HEK293 (cell line): Measurements from ENCODE around the gene CFAP53.
A peak's percentile ranks its signal among the peaks of the same experiment; 100 is the strongest.

Experiments used
- GLI2 ChIP-seq: fragments of 450-650 bp; formaldehyde crosslinking; IDR thresholded peaks from 2 replicates; pipeline ENCODE4; 2017; ENCODE audit warnings: missing biosample characterization, missing genetic modification characterization, low read depth, borderline replicate concordance
- GLIS1 ChIP-seq: fragments of 450-650 bp; formaldehyde crosslinking; IDR thresholded peaks from 2 replicates; pipeline ENCODE4 v1.5.1; 2016; ENCODE audit warnings: missing biosample characterization, missing genetic modification characterization
- GLIS2 ChIP-seq: fragments of 450-650 bp; formaldehyde crosslinking; IDR thresholded peaks from 2 replicates; pipeline ENCODE4 v1.5.1; 2016; ENCODE audit warnings: missing biosample characterization, missing genetic modification characterization
- MZF1 ChIP-seq: fragments of 450-650 bp; formaldehyde crosslinking; IDR thresholded peaks from 2 replicates; pipeline ENCODE4 v1.5.1; 2017; ENCODE audit warnings: missing biosample characterization, missing genetic modification characterization, borderline replicate concordance
- OVOL3 ChIP-seq: fragments of 450-650 bp; formaldehyde crosslinking; IDR thresholded peaks from 2 replicates; pipeline ENCODE4 v1.5.1; 2016; ENCODE audit warnings: missing biosample characterization, missing genetic modification characterization
- PATZ1 ChIP-seq: fragments of 450-650 bp; formaldehyde crosslinking; IDR thresholded peaks from 2 replicates; pipeline ENCODE4 v1.5.1; 2016; ENCODE audit warnings: missing biosample characterization, missing genetic modification characterization
- SCRT2 ChIP-seq: fragments of 450-650 bp; formaldehyde crosslinking; IDR thresholded peaks from 2 replicates; pipeline ENCODE4 v1.5.1; 2016; ENCODE audit warnings: missing biosample characterization, missing genetic modification characterization
- TSHZ1 ChIP-seq: fragments of 450-650 bp; formaldehyde crosslinking; IDR thresholded peaks from 2 replicates; pipeline ENCODE4 v1.5.1; 2016; ENCODE audit warnings: missing biosample characterization, missing genetic modification characterization, borderline replicate concordance
- WT1 ChIP-seq: fragments of 450-650 bp; formaldehyde crosslinking; IDR thresholded peaks from 2 replicates; pipeline ENCODE4 v1.5.1; 2016; ENCODE audit warnings: missing biosample characterization, missing genetic modification characterization
- ZBTB20 ChIP-seq: fragments of 450-650 bp; formaldehyde crosslinking; IDR thresholded peaks from 2 replicates; pipeline ENCODE4 v1.5.1; 2016; ENCODE audit warnings: missing biosample characterization, missing genetic modification characterization
- ZBTB48 ChIP-seq: fragments of 450-650 bp; formaldehyde crosslinking; IDR thresholded peaks from 2 replicates; pipeline ENCODE4 v1.5.1; 2016; ENCODE audit warnings: missing biosample characterization, missing genetic modification characterization
- ZEB2 ChIP-seq: fragments of 450-650 bp; formaldehyde crosslinking; IDR thresholded peaks from 2 replicates; pipeline ENCODE4 v1.5.1; 2016; ENCODE audit warnings: missing biosample characterization, missing genetic modification characterization
- ZFP41 ChIP-seq: fragments of 450-650 bp; formaldehyde crosslinking; IDR thresholded peaks from 2 replicates; pipeline ENCODE4 v1.5.1; 2016; ENCODE audit warnings: missing biosample characterization, missing genetic modification characterization, borderline replicate concordance
- ZNF112 ChIP-seq: fragments of 450-650 bp; formaldehyde crosslinking; IDR thresholded peaks from 2 replicates; pipeline ENCODE4 v1.5.0; 2017; ENCODE audit warnings: missing biosample characterization, missing genetic modification characterization
- ZNF2 ChIP-seq: fragments of 450-650 bp; formaldehyde crosslinking; IDR thresholded peaks from 2 replicates; pipeline ENCODE4 v1.5.1; 2016; ENCODE audit warnings: missing biosample characterization, missing genetic modification characterization
- ZNF23 ChIP-seq: fragments of 450-650 bp; formaldehyde crosslinking; IDR thresholded peaks from 2 replicates; pipeline ENCODE4 v1.5.1; 2016; ENCODE audit warnings: missing biosample characterization, missing genetic modification characterization, borderline replicate concordance
- ZNF280D ChIP-seq: fragments of 450-650 bp; formaldehyde crosslinking; IDR thresholded peaks from 2 replicates; pipeline ENCODE4 v1.5.1; 2016; ENCODE audit warnings: missing biosample characterization, missing genetic modification characterization
- ZNF335 ChIP-seq: fragments of 450-650 bp; formaldehyde crosslinking; conservative IDR thresholded peaks from 2 replicates; pipeline ENCODE4 v1.5.1; 2016; ENCODE audit warnings: missing biosample characterization, missing genetic modification characterization
- ZNF341 ChIP-seq: fragments of 450-650 bp; formaldehyde crosslinking; IDR thresholded peaks from 2 replicates; pipeline ENCODE4; 2016; ENCODE audit warnings: low read depth, missing biosample characterization, missing genetic modification characterization
- ZNF391 ChIP-seq: fragments of 450-650 bp; formaldehyde crosslinking; IDR thresholded peaks from 2 replicates; pipeline ENCODE4 v1.5.1; 2016; ENCODE audit warnings: low read depth, missing biosample characterization, missing genetic modification characterization, borderline replicate concordance
- ZNF404 ChIP-seq: fragments of 450-650 bp; formaldehyde crosslinking; IDR thresholded peaks from 2 replicates; pipeline ENCODE4 v1.5.1; 2017; ENCODE audit warnings: missing biosample characterization, missing genetic modification characterization
- ZNF530 ChIP-seq: fragments of 450-650 bp; formaldehyde crosslinking; IDR thresholded peaks from 2 replicates; pipeline ENCODE4 v1.5.1; 2016; ENCODE audit warnings: low read depth, missing biosample characterization, missing genetic modification characterization
- ZNF596 ChIP-seq: fragments of 450-650 bp; IDR thresholded peaks from 2 replicates; pipeline ENCODE4 v1.5.0; 2018; ENCODE audit warnings: missing biosample characterization, mild to moderate bottlenecking, missing genetic modification characterization, moderate library complexity
- ZNF600 ChIP-seq: fragments of 450-650 bp; formaldehyde crosslinking; IDR thresholded peaks from 2 replicates; pipeline ENCODE4 v1.5.1; 2016; ENCODE audit warnings: missing biosample characterization, missing genetic modification characterization
- ZNF660 ChIP-seq: fragments of 450-650 bp; IDR thresholded peaks from 2 replicates; pipeline ENCODE4 v1.5.1; 2018; ENCODE audit warnings: missing biosample characterization, mild to moderate bottlenecking, missing genetic modification characterization
- ZNF707 ChIP-seq: fragments of 450-650 bp; formaldehyde crosslinking; IDR thresholded peaks from 2 replicates; pipeline ENCODE4 v1.5.1; 2016; ENCODE audit warnings: missing biosample characterization, missing genetic modification characterization
- ZNF76 ChIP-seq: fragments of 450-650 bp; formaldehyde crosslinking; IDR thresholded peaks from 2 replicates; pipeline ENCODE4; 2016; ENCODE audit warnings: low read depth, missing biosample characterization, missing genetic modification characterization, borderline replicate concordance
- ZNF791 ChIP-seq: fragments of 450-650 bp; formaldehyde crosslinking; IDR thresholded peaks from 2 replicates; pipeline ENCODE4 v1.5.1; 2016; ENCODE audit warnings: missing biosample characterization, missing genetic modification characterization
- ZSCAN30 ChIP-seq: fragments of 450-650 bp; IDR thresholded peaks from 2 replicates; pipeline ENCODE4 v1.5.1; 2018; ENCODE audit warnings: missing biosample characterization, mild to moderate bottlenecking, missing genetic modification characterization, moderate library complexity
- TF ChIP-seq, protein P1 (sequence below): fragments of 450-650 bp; formaldehyde crosslinking; IDR thresholded peaks from 2 replicates; pipeline ENCODE4 v1.5.1; 2016; ENCODE audit warnings: missing biosample characterization, missing genetic modification characterization

The CFAP53 gene

GRCh38 chr18:50193796-50194630 lies 72.3 kb downstream of the CFAP53 start (continued):
- TF ChIP-seq GLIS2 (tag by site-specific recombination) (peak; percentile 78), ZNF791 (no peak), ZFP41 (tag by site-specific recombination) (no peak), ZSCAN30 (tag by site-specific recombination) (no peak), ZNF112 (tag by site-specific recombination) (no peak), ZNF2 (no peak), ZNF707 (peak; percentile 87), ZNF23 (tag by site-specific recombination) (no peak), PATZ1 (peak; percentile 58; the same call in 1 of the 2 replicates), ZNF341 (tag by site-specific recombination) (peak; percentile 58; the same call in 1 of the 2 replicates), ZNF600 (tag by site-specific recombination) (no peak), ZBTB20 (tag by site-specific recombination) (peak; percentile 91), ZNF280D (tag by site-specific recombination) (no peak), MZF1 (tag by site-specific recombination) (no peak), ZNF404 (tag by site-specific recombination) (no peak), OVOL3 (tag by site-specific recombination) (no peak), ZNF660 (tag by site-specific recombination) (no peak), ZEB2 (tag by site-specific recombination) (peak; percentile 42; the same call in 1 of the 2 replicates), SCRT2 (tag by site-specific recombination) (no peak), WT1 (tag by site-specific recombination) (no peak), ZNF530 (tag by site-specific recombination) (no peak), ZBTB48 (peak; percentile 55), ZNF335 (tag by site-specific recombination) (peak; percentile 62), ZNF76 (tag by site-specific recombination) (no peak), ZNF391 (tag by site-specific recombination) (no peak), GLIS1 (tag by site-specific recombination) (peak; percentile 34; the same call in 1 of the 2 replicates), GLI2 (no peak), ZNF596 (tag by site-specific recombination) (no peak), TSHZ1 (tag by site-specific recombination) (no peak)
- TF ChIP-seq, protein P1, sequence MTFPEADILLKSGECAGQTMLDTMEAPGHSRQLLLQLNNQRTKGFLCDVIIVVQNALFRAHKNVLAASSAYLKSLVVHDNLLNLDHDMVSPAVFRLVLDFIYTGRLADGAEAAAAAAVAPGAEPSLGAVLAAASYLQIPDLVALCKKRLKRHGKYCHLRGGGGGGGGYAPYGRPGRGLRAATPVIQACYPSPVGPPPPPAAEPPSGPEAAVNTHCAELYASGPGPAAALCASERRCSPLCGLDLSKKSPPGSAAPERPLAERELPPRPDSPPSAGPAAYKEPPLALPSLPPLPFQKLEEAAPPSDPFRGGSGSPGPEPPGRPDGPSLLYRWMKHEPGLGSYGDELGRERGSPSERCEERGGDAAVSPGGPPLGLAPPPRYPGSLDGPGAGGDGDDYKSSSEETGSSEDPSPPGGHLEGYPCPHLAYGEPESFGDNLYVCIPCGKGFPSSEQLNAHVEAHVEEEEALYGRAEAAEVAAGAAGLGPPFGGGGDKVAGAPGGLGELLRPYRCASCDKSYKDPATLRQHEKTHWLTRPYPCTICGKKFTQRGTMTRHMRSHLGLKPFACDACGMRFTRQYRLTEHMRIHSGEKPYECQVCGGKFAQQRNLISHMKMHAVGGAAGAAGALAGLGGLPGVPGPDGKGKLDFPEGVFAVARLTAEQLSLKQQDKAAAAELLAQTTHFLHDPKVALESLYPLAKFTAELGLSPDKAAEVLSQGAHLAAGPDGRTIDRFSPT (tag by site-specific recombination), result 0 out of 2 replicates have a peak, but pooled peaks have one; percentile 11
